Epithelial cell of prostate (primary cell): ENCODE data around the gene IER2.

Source experiments
- DNase-seq: peaks from one replicate; pipeline ENCODE4 v3.0.0-alpha.2; 2011; ENCODE audit warnings: low read depth, low spot score
- H3K27ac ChIP-seq: fragments of 450-650 bp; 2 replicates; pipeline ENCODE4 v1.5.1; 2017; ENCODE audit warnings: mild to moderate bottlenecking

The IER2 gene, protein sequence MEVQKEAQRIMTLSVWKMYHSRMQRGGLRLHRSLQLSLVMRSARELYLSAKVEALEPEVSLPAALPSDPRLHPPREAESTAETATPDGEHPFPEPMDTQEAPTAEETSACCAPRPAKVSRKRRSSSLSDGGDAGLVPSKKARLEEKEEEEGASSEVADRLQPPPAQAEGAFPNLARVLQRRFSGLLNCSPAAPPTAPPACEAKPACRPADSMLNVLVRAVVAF

DNA sequence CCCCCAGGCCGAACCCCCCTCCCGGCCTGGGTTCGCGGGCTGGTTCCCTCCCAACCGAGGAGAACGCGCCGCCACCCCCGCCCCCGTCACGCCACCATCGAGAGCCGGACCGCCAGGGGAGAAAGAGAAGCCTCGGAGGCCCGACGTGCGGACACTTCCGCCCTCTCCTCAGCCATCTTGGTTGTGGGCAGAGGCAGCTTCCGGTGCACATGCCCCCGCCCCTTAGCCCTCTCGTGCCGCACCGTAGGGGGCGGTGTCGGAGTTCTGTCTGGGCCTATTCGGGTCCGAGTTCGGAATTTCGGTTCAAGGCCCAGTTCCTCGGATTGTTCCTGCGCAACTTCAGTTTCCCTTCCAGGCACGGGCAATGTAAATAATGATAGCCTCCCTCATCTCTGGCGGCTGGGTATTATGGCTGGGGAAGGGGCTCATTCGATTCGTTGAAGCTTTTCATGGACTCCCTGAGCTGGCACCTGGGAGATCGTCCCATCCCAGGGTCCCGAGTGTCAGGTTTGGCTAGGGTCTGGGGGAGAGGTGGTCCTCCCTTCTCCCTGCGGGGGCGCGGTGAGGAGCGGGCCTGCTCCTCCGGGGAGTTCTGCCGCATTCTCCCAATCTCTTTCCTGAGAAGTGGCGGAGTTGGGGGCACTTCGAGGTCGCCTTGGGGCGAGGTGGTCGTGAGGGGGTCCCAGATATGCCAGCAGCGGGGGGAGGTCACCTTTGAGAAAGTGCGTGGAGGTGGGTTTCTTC lies at the start of gene IER2, which contains the start of gene STX10:
TSS of gene IER2 (plus strand) at position 225 of the 744 bp plus-strand sequence. CDS start 2,776 bp downstream, outside the sequence.
TSS of gene STX10 (minus strand) at position 189 of the 744 bp plus-strand sequence. CDS start 202 bp downstream, outside the sequence.
- peak; percentile 79 for DNase-seq
- peak within 1 kb of the TSS; percentile 99 for H3K27ac ChIP-seq

DNA sequence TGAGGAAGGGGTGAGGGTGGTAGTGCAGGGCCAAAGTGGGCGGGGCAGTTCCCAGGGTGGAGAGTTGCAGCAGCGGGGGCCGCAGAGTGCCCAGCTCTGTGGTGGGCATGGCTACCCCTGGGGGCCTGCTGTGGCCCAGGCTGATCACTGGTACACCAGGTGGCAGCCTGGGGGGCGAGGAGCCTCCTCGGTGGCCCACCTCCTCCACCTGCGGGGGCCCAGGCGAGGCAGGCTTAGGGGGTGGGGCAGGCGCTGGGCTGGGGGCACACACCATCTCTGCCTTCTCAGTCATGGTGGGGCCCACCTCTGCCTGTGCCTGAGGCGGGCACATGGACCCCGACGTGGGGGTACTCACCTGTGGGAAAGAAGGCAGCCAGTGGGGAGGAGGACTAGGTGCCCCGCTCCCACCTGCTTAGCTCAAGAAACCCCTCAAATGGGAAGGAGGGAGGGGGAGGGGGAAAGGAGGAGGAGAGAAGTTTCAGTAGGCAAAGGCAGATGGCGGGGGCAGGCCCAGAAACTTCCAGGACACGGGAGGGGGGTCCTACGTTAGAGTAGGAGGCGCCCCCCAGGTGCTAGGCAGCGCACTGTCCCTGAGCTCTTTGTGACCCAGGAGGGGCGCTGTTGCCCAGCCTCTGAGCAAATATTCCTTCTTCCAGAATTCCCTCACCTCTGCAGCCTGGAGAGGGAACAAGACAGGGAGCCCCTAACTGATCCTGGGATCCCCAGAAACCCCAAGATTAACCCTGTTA lies 49.2 kb upstream of the IER2 start:
- no peak overlapping the region for H3K27ac ChIP-seq
- no peak for DNase-seq

DNA sequence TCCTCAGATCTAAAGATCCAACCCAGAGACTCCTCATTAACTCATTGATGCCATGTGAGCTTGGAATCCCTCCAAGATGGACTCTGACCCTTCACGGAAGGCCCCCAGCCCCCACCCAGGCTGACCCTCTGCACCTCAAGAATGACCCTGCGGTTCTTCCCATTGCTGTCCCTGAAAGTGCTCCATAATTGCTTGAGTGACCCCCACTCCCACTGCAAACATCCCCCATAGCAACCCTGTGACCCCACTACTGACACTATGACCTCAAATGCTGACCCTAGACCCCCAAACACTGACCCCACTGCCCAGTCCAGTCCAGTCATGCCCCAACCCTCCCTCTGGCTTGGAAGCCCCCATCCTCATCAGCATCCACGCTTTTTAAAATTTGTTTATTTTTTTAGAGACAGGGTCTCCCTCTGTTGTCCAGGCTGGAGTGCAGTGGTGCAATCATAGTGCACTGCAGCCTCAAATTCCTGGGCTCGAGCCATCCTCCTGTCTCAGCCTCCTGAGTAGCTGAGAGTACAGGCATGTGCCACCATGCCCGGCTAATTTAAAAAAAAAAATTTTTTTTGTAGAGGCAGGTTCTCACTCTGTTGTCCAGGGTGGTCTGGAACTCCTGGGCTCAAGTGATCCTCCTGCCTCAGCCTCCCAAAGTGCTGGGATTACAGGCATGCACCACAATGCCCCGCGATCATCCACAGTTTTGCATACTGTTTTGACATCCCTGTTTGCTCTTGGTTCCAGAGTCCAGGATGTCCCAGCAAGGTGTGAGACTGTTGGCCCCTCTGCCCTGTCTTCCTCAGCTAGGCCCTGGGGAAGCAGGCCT lies 48.4 kb upstream of the IER2 start:
- no peak for DNase-seq
- H3K27ac ChIP-seq, result no peak overlapping the region

DNA sequence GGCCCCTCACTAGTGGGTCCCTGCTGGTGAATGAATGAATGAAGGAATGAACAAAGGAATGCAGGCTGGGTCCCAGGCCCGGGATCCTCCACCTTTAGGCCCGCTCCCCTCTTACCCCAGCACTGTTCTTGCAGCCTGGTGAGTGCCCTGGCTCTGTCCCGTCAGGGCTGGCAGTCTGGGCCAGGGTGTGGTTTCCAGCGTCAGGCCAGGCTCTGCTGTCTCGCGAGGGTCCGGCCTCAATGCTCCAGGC lies 47.9 kb upstream of the IER2 start:
- no peak for DNase-seq
- no peak overlapping the region for H3K27ac ChIP-seq

DNA sequence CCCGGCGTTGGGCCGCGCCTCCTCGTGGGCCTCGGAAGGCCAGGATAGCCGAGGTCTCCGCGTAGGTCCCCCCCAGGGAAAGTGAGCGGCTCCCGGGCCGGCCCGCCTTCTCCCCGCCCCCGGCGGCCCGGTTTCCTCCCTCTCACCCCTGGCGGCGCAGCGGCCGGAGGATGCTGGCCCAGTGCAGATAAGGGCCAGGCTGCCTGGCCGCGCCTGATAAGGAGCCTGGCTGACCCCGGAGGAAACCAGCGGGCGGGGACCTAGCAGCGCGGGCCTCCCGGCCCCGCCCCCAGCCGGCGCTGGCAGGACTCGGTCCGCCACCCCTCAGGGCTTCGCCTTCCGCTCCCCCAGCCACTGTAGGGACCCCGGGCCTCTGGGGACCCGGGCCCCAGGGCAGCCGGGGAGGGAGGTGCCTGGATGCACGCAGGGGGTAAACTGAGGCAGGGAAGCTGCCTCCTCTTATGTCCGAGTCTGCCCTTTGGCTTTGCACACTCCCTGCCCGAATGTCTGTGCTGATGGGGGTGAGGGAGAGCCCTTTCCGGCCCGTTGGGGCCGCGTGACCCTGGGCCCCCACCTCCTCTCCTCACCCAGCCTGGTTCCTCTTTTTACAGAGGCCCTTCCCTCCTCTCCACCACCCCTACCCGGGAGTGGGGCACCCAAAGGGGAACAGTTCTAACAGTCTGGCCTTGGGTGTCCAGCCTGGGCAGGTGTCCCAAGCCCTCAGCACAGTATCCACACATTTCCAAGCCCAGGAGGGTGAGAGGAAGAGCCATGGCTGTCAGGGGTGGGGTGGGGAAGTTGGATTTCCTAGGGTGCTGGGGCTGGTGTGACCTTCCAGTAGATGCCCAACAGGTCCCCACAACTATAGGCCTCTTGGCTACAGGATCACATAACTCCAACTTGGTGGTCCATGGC lies 47.3 kb upstream of the IER2 start, which contains the start of gene LYL1:
TSS of gene LYL1 (minus strand) at position 193 of the 915 bp plus-strand sequence. CDS start 1,687 bp downstream, outside the sequence.
- no peak for DNase-seq

DNA sequence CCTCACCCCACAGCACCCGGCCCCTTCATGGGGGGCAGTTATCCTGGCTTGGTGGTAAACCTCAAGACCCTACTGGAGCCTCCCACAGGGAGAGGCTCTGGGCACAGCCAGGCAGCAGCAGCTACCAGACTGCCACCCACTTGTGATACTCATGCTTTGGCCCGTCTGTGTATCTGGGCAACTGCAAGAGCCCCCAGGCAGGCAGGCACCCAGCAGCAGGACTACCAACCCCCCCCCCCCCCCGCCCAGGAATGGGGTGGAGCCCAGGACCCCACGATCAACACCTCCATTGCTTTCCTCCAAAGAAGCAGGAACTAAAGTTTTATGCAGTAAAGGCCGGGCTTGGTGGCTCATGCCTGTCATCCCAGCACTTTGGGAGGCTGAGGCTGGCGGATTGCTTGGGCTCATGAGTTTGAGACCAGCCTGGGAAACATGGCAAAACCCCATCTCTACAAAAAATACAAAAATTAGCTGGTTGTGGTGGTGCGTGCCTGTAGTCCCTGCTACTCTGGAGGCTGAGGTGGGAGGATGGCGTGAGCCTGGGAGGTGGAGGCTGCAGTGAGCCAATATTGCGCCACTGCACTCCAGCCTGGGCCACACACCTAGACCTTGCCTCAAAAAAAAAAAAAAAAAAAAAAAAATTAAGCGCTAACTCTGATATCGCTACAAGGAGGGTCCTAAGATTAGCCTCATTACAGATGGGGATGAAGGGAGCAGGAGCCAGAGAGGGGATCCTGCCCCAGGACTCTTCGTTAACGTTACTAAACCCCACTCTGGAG lies 46.4 kb upstream of the IER2 start:
- H3K27ac ChIP-seq, result no peak overlapping the region
- no peak for DNase-seq

More for the DNA sequence above, 47.3 kb upstream of the IER2 start, which contains the start of gene LYL1:
- no peak within 1 kb of the TSS for H3K27ac ChIP-seq

DNA sequence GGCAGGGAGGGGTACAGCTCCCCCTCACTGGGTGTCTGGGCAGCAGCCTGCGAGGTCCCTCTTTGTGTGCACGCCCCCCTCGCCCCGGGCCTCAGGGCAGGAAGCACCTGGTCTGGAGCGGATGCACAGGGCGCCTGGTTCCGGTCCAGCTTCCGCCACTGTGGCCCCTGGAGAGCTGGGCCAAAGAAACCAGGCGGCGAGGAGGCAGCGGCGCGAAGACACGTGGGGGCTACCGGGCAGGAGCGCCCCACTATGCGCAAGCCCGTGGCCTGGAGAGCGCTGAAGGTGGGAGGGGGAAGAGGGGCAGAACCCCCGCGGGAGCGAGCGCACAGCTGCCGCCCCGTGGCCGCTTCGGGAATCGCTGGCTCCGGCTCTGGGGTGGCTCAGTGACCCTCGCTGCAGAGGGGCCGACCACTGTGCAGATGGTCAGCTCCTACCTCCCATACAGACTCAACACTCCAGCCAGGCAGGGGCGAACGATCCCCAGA lies 45.8 kb upstream of the IER2 start:
- DNase-seq, result no peak
- H3K27ac ChIP-seq, result no peak overlapping the region

DNA sequence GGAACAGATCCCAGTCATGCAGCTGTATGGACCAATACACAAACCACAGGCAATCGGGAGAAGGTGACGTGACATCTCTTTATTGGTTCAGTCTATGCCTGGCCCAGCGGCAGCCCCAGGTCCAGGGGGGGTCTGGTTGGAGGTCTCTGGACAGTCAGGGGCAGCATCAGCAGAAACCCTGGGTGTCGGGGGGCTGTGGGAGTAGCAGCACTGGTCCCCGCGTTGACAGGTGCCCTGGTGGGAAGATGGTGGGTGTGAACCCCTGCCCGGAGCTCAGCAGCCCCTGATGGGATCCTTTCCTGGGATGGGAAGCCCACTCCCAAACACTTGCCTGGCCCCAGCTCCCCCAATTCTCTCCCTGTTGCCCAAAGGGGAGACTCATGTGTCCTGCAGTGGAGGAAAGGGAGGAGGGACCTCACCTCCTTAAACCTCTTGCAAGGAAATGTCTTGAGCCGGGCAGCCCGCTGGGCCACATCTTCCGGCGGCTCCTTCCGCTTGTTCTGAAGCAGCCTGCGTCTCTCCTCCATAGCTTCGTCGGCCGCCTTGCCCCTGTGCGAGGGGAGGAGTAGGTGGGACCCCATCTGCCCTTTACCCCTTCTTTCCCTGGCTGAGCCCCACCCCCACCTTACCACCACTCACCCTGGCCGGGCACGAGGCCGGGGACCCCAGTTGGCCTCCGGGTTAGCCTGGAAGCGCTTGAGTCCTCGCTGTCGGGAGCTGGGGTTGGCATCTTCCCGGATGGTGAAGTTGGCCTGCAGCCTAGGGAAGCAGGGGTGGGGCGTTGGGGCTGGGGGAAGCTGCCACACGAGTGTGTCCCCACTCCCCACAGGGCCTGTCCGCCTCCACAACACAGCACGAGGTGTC lies 45.1 kb upstream of the IER2 start:
- no peak for DNase-seq
- no peak overlapping the region for H3K27ac ChIP-seq

DNA sequence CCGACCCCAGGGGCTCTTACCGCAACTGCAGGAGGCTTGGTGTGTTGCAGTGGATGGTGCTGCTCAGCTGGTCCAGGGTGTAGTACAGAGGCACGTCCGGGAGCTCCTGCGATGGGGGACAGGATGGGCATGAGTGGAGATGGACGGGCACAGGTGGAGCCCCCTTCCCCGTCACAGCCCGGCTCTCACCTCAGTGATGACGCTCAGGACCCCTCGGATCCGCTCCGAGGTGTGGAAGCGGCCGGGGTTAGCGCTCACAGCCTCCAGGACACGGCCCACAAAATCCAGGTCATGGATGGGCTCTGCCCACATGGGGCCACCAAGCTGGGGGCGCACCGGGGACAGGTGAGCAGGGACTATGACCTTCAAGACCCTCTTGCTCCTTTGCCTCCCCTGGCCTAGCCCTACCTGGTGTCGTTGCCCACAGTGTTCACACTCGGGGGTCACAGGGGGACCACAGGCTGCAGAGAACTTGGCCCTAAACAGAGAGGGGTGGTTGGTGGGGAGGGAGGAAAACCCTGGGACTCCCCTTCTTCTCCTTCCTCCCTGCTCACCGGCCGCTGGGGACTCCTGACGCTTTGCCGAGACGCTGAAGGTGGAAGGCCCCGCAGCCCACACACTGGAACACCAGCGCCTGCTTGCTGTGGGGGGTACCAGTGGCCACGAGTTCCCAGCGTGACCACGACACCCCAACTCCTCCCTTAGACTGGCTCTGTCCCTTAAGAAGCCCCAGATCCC lies 40.7 kb upstream of the IER2 start:
- DNase-seq, result no peak
- H3K27ac ChIP-seq, result no peak overlapping the region

DNA sequence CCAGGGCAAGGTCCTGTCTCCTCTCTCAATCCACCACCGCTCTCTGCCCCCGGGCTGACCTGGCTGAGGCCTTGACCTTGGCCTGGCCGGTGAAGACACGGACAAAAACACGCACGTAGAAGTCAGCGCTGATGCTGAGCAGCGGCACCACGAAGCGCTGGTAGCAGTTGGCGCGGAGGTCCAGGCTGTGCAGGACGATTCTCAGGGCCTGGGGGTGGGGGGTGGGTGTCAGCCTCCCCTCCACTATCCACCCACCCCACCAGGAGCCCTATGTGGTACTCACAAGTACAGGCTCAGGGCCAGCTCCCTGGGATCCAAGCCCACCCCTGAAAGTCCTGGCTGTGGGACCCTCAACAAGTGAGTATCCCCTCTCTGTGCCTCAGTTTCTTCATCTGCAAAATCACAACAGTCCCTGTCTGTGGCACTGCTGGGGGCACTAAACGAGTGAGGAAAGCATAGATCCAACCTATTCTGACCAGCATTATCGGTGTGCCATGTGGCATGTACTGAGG lies 40.1 kb upstream of the IER2 start:
- no peak for DNase-seq
- no peak overlapping the region for H3K27ac ChIP-seq

DNA sequence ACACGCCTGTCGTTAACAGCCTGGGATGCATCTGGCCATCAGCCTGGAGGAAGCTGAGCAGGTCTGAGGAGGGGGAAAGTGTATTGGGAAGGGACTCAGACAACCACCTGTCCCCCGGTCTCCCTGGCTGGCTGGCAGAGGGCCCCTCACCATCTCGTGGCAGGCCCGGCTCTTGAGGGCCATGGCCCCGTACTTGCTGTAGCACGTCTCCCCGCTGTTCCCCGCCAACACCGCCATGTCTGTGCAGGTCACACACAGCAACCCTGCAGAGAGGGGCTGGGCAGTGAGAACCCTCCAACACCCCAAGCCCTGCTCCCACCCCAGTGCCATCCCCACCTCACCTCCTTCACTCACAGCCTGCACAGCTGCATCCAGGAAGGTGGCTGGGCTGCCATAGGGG lies 37.7 kb upstream of the IER2 start:
- DNase-seq, result no peak
- no peak overlapping the region for H3K27ac ChIP-seq

DNA sequence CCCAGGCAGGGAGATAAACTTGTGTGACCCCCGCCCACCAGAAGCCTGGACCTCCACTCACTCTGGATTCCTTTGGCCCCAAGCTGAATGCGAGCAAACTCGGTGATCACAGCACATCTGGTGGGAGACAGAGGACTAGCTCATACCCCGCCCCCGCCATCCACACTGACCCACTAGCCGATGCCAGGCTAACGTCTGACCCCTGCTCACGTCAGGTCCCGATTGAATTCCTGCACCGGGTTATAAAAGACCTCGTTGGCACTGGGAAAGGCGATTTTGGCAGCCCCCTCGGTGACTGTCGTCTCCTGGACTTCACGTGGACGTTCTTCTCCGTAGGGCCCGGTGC lies 34.3 kb upstream of the IER2 start:
- DNase-seq, result no peak
- peak overlapping the region; percentile 84 for H3K27ac ChIP-seq

DNA sequence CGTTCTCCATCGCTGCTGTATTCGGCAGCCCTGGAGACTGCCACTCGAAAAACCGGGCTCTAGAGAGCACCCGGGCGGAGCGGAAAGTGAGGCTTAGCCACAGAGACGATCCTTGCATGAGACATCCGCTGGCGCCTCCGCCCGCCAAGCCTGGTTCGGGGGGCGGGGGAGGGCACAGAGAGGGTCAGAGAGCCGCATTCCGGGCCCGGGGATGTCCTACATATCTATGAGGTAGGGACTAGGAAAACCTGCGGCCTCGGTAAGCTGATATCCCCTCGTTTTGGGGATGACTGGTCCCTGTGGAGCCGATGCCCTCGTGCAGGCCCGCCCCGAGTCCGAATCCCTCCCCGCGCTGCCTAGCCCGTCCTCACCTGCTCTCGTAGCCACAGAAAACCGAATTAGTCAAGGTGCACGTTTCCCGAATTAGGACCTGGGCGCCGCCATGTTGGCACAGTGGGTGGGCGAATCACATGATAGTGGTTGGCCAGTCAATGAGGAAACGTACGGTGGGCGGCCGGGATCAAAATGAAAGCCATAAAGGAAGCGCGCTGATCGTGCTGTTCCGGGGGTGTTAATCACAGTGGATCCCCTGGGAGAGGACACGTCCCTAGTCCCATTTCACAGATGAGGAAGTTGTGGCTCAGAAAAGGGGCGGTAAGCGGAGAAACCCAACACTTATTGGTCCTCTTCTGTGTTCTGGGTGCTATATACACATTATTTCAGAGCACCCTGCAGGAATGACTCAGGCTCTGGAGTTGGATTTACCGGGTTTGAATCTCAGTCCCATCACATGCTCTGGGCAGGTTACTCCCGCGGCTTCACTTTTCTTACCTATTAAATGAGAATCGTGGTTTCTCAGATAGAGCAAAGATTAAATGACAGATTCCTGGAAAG lies 33.7 kb upstream of the IER2 start, which contains the start of gene TRMT1:
TSS of gene TRMT1 (minus strand) at position 459 of the 894 bp plus-strand sequence. CDS start at position 118, 341 bp downstream.
- H3K27ac ChIP-seq, result peak within 1 kb of the TSS; percentile 84
- peak; percentile 74 for DNase-seq

DNA sequence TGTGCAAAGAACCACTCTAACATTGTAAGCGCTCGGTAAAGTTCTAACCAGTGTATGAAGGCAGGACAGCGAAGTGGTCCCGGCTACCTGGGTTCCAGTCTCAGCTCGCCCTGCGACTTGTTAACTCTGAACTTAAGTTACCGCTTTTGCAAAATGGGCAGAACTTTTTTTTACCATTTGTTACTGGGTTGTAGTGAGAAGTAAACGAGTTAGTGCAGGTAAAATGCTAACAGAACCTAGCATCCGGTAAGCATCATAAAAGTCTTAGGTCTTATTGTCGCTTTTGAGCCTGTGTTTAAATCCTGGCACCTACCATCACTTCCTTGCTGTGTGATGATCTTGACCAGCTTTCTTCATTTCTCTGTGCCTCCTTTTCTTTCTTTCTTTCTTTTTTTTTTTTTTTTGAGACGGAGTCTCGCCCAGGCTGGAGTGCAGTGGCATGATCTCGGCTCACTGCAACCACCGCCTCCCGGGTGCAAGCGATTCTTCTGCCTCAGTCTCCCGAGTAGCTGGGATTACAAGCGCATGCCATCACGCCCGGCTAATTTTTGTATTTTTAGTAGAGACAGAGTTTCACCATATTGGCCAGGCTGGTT lies 32.9 kb upstream of the IER2 start:
- DNase-seq, result no peak
- H3K27ac ChIP-seq, result peak overlapping the region; percentile 84

DNA sequence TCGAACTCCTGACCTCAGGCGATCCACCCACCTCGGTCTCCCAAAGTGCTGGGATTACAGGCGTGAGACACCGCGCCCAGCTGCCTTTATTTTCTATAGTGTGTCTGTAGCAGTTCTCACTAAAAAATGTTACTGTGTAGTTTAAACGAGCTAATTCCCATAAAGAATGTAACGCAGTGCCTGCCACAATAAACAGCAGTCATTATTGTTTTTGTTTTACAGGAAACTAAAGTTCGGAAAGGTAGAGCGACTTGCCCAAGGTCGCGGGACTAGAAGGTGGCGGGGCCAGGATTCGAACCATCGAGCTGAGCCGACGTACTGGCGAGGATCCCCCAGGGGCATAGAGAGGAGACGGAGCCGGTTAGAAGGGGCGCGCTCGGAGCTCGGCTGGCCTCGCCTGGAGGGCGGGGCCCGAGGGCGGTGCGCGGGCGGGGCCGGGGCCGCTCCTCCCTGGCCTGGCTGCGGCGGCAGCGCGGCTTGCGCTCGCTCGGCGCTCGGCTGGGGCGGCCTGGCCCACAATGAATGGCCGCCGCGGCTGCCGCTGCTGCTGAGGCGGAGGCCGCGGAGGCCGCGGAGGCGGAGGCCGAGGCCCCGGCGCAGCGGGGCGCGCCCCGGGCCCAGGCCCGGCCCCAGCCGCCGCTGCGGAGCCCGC lies 32.3 kb upstream of the IER2 start, which contains the start of gene NACC1:
TSS of gene NACC1 (plus strand) at position 493 of the 652 bp plus-strand sequence. CDS start 16,944 bp downstream, outside the sequence.
- DNase-seq, result peak; percentile 22
- H3K27ac ChIP-seq, result peak within 1 kb of the TSS; percentile 84
